HG02943 (cell line): ENCODE results near the gene LIMK1.
"Not testable (repeated sequence)": the region's sequence is repeated elsewhere in the genome, so short reads cannot be mapped to it uniquely, and the experiment has no call there.

ENCODE experiments used
- ATAC-seq: cut with Tn5 transposase; IDR thresholded peaks from one replicate; pipeline ENCODE4 v1.9.1; 2021; ENCODE audit warnings: mild to moderate bottlenecking, low read depth, moderate library complexity; ENCODE audit not compliant: unreplicated experiment

LIMK1 gene

DNA sequence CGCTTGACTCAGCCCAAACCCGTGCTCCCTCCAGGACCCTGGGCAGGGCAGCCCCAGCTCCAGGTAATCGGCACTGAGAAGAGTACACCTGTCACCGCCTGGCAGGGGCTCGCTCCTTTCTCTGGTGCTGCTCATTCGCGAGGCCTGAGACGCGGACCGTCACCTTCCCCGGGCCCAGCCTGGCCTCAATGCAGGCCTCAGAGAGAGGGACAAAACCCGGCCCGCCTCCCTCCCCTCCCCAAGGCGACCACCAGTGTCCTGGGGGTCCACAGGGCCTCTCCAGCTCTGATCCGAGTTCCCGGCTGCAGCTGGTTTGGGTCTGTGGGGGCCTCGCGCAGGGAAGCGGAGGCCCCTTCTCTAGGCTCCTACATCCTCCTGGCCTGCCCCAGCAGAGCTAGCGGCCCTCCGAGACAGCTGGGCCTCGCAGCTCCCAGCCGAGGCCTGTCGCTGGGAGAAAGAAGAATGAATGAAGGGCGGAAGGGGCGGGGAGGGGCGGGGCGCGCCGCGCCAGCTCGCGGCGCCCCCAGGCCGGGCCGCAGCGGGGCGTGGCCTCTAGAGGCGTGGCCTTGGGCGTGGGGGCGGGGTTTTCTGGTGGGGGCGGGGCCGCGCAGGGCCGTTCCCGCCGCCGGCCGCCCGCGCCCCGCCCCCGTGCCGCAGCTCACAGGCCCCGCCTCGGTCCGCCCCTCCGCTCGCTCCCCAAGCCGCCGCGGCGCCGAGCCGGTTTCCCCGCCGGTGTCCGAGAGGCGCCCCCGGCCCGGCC is at the start of gene LIMK1:
Gene LIMK1 (plus strand): TSS at position 688 of the 760 bp plus-strand sequence. CDS start 187 bp downstream, outside the sequence.
- ATAC-seq, result peak; percentile 70

- no peak for ATAC-seq
Measured at GRCh38 chr7:74037609-74038008, 46.0 kb upstream of the LIMK1 start.

GRCh38 chr7:74038194-74038961 is 45.2 kb upstream of the LIMK1 start:
- ATAC-seq, result no peak

- ATAC-seq, result no peak
Measured at GRCh38 chr7:74039337-74039736, 44.3 kb upstream of the LIMK1 start.

DNA sequence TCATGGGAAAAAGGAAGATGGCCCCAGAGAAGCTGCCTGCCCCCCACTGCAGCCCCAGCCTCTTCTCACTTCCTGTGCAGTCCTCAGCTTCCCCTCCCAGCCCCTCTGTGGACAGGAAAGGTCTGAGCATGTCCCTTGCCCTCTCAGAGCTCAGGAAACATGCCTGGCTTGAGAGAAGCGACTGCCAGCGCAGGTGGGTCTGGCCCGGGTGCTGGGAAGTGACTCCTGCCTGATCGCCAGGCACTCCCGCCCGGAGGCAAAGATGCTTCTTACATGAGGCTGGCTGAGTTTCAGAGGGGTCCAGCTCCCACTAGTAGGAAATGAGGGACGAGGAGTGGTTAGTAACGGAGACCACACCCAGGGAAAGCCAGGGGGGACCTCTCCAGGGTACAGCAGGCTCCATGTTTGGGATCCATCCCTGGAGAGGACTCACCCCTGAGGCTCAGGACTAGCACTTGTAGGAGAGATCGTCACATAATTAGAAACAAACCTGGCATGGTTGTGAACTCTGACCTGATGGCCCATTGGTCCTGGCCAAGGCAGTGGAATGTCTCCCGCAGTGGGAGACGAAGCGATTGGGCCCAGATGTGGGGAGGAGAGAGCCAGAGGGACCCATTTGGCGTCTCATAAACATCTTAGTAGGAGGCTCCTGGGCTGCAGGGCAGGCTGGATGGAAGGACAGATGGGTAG is 43.4 kb upstream of the LIMK1 start:
- ATAC-seq, result no peak

DNA sequence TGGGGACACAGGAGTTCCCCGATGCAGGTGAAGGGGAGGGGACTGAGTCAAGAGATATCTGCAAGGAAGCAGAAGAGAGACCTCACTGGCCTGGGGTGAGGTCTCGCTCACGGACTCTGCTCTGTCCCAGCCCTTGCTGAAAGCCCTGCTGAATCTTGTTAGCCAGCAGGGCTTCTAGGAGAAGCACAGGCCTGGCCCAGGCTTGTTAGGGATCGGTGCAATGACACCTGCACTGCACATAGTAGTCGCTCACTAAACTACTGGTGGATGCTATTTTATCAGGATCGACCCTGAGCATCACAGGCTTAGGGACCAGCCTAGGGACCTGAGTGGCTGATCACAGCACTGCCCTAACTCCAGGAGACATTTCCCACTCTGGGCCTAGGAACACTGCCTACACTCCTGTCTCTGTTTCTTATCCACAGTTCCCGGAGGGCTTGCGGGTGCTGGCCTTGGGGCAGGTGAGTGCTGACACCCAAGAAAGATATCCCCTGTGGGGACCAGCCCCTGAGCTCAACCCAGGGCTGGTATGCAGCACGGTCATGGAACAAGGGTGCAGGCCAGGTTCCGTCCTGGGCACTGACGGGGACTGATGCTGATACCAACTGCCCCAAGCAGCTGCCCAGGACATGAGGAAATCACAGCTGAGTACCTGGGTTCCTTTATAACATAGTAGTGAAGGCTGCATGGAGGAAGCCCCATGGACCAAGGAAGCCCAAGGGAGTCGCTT is 42.6 kb upstream of the LIMK1 start:
- no peak for ATAC-seq

DNA sequence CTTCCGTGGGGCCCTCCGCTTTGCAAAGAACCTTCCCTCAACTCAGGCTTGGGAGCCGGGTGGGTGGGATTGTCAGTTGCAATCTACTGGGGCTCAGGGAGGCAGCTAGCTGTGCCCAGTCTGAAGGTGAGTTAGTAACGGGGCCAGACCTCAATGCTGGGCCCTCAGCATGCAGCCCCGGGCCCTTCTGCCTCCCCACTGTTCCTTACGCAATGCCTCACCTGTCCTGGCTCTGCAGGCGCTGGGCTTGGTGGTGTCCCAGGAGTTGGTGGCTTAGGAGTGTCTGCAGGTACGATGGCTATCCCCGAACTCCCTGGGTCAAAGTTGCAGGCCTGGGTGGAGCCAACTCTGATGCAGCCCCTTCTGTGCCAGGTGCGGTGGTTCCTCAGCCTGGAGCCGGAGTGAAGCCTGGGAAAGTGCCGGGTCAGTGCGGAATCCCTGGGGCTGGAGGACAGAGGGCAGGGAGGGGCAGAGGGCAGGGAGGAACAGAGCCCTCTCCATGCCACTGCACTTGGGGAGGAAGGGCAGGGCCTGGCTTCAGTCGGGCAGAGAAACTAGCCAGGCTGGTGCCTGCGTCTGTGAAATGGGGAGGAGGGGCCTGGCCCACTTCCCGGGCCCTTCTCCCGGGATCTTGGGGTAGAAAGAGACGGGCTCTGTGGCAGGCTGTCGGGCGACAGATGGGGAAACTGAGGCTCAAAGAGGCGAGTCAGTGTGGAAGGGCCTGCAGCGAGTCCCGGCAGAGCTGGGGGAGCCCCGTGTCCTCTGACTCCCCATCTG is 40.7 kb upstream of the LIMK1 start:
- ATAC-seq, result no peak

DNA sequence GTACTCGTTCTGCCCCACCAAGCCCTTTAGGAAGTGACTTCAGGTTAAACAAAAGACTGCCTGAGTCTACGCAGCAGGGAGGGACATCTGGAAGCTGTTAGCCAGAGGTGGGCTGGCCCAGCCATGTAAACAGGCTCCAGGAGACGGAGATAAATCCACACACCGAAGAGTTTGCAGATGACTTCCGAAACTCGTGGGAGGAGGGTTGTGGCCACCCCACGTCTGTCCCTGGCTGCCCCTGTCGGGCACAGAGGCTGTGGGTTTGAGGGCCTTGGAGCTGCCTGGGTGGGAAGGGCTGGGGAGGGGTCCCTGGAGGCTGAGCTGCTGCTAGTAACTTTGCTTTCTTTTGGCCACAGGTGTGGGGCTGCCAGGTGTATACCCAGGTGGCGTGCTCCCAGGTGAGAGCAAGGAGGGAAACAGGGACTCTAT is 40.1 kb upstream of the LIMK1 start:
- ATAC-seq, result no peak

DNA sequence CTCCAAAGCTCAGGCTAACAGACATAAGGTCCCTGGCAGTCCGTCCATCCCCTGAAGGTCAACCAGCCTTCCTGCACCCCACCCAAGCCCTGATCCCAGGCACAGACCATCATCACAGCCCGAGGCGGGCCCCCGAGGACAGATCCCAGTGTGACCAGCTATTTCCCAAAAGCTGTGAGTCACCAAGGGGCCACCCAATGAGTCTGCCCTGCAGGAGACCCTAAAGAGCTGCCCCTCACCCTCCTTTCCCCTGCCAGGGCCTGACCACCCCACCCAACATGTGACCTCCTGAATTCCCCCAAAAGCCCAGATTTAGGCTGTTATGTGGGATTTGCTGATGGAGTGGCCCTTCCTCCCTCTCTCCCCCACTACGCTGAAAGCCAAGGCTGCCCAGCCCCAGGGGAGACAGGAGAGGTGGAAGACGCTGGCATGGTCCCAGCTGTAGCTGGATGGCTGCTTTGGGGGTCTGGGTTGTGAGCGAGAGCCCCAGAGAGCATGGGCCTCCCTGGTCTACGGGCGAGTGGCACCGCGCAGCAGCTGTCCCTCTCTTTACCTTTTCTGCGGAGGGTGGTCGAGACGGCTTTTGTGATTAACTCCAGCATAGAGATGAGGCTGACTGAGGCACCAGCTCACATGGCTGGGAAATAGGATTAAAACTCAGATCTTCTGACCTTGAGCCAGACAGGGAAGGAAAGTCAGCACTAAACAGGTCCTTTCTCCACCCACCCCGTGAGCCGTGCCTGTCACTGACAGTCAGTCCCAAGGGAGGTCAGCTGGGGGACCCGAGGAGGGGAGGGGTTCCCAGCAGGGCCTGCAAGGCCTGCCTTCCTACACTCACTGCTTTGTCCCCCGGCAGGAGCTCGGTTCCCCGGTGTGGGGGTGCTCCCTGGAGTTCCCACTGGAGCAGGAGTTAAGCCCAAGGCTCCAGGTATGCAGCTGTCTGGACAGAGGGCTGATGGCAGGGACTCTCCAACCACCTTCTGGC is 38.9 kb upstream of the LIMK1 start:
- no peak for ATAC-seq

DNA sequence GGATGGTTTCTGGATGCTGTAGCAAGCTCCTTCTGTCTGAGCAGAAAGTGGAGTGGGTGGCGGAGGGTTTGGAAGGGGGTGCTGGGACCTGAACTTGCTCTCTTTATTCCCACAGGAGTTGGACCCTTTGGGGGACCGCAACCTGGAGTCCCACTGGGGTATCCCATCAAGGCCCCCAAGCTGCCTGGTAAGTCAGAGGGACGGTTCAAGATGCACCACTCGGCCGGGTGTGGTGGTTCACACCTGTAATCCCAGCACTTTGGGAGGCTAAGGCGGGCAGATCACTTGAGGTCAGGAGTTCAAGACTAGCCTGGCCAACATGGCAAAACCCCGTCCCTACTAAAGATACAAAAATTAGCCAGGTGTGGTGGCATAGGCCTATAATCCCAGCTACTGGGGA is 37.0 kb upstream of the LIMK1 start:
- not testable (repeated sequence) for ATAC-seq

DNA sequence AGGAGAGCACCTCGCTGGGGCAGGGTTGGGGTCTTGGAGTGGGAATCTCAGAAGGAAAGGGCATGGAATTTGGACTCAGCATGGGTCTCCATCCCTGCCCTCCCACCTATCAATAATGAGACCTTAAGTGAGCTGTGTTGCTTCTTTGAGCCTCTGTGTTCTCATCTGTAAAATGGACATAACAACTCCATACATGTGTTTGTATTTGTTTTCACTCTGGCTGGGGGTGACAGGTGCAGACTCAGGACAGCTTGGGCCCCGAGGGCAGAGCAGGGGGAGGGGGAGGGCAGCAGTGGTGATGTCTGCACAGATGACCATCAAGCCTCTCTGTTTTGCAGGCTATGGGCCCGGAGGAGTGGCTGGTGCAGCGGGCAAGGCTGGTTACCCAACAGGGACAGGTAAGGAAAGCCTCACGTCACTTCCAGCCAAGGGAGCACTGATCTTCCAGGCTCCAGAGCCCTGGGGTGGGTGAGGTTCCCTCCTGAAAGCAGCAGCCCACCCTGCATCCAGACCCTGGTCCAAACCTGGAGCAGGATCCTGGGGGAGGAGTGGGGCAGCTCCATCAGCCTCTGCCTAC is 35.7 kb upstream of the LIMK1 start:
- no peak for ATAC-seq

DNA sequence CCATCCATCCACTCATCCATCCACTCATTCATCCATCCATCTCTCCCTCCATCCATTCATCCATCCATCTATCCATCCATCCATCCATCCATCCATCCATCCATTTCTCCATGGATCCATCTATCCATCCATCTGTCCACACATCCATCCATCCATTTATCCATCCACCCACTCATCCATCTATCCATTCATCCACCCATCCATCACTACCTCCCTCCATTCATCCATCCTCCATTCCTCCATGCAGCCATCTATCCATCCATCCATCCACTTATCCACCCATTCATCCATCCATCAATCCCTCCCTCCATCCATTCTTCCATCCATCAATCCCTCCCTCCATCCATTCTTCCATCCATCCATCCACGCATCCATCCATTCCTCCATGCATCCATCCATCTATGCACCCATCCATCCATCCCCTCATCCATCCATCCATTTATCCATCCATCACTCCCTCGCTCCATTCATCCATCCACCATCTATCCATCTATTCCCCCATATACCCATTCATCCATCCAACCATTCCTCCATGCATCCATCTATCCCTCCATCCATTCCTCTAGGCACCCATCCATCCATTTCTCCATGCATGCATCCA is 34.5 kb upstream of the LIMK1 start:
- ATAC-seq, result no peak

- ATAC-seq, result no peak
Measured at GRCh38 chr7:74049997-74050798, 33.4 kb upstream of the LIMK1 start.

- no peak for ATAC-seq
Measured at GRCh38 chr7:74051193-74051592, 32.4 kb upstream of the LIMK1 start.

GRCh38 chr7:74051629-74052410 is 31.8 kb upstream of the LIMK1 start:
- ATAC-seq, result no peak

GRCh38 chr7:74052628-74053027 is 31.0 kb upstream of the LIMK1 start:
- ATAC-seq, result no peak
